SK-N-MC (cell line): ENCODE results near the gene ANKMY1.

Source experiments
- EZH2 ChIP-seq: fragments of 200-600 bp; sonication (generic); IDR thresholded peaks from one replicate; pipeline ENCODE4 v1.6.1; 2017; ENCODE audit warnings: antibody characterized with exemption
- POLR2AphosphoS5 ChIP-seq: IDR thresholded peaks from 2 replicates; pipeline ENCODE4 v1.6.1; 2012; ENCODE audit warnings: mild to moderate bottlenecking, low read depth, low read length, borderline replicate concordance

DNA sequence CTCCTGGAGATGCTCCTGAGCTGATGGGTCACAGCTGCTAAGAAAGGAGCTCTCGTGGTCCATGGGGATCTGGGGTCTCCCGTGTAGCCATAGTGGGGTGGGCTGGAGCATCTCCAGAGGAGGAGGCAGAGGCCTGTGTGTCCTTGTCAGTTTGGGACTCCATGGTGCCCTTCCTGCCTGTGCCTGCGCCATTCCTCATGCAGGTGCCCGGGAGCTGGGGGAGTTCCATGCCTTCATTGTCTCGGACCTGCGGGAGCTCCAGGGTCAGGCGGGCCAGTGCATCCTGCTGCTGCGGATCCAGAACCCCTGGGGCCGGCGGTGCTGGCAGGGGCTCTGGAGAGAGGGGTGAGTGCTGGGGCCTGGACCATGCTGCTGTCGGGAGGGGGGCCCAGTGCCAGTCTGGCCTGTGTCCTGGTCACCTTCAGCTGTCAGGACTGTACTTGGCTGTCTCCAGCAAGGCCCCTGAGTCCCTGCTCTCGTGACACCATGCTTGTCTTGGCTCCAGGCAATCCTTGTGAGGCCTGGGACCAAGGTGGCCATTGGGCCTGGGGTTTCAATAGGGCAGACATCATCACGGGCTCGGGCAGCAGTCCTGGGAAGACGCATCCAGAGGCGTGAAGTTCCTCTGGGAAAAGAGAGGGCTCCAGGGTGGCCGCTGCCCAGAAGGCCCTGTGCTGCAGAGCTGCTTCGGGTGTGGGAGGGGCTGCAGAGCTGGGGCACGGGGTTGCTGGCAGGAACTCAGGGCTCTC lies 36.1 kb upstream of the ANKMY1 start:
- TF ChIP-seq POLR2AphosphoS5 (no peak), EZH2 (no peak)
